H9 (cell line): ENCODE measurements around the gene TUBA8. TPM values are rescaled to one million over a fixed set of nuclear protein-coding genes. Genes with fewer than 3 reads are reported as not detected.
"Not testable (repeated sequence)": the region's sequence is repeated elsewhere in the genome, so short reads cannot be mapped to it uniquely, and the experiment has no call there.

Experiments
- DNase-seq: peaks from one replicate; pipeline ENCODE4 v3.0.0-alpha.2; 2017
- H2AFZ ChIP-seq: one replicate; pipeline ENCODE4 v1.6.1; 2013; ENCODE audit warnings: mild to moderate bottlenecking, low read length, control low read depth, moderate library complexity
- H2AK5ac ChIP-seq: 2 replicates; pipeline ENCODE4 v1.6.1; 2013; ENCODE audit warnings: low read length, control low read depth, mixed read lengths; ENCODE audit not compliant: insufficient read length
- H2BK120ac ChIP-seq: one replicate; pipeline ENCODE4 v1.6.1; 2013; ENCODE audit warnings: low read depth, mild to moderate bottlenecking, low read length, control low read depth, inconsistent platforms; ENCODE audit not compliant: poor library complexity, severe bottlenecking
- H2BK12ac ChIP-seq: 2 replicates; pipeline ENCODE4 v1.6.1; 2013; ENCODE audit warnings: low read length, control low read depth, mixed read lengths, low read depth; ENCODE audit not compliant: insufficient read length
- H2BK15ac ChIP-seq: 2 replicates; pipeline ENCODE4 v1.6.1; 2013; ENCODE audit warnings: low read depth, low read length, control low read depth
- H2BK20ac ChIP-seq: one replicate; pipeline ENCODE4 v1.6.1; 2013; ENCODE audit warnings: low read depth, mild to moderate bottlenecking, low read length, control low read depth, inconsistent platforms; ENCODE audit not compliant: poor library complexity, severe bottlenecking
- H2BK5ac ChIP-seq: 2 replicates; pipeline ENCODE4 v1.6.1; 2013; ENCODE audit warnings: low read length, control low read depth, mixed read lengths; ENCODE audit not compliant: insufficient read length
- H3K14ac ChIP-seq: 2 replicates; pipeline ENCODE4 v1.6.1; 2013; ENCODE audit warnings: low read length, control low read depth; ENCODE audit not compliant: insufficient read depth
- H3K18ac ChIP-seq: 2 replicates; pipeline ENCODE4 v1.6.1; 2013; ENCODE audit warnings: low read depth, mild to moderate bottlenecking, mixed read lengths, low read length, control low read depth; ENCODE audit not compliant: insufficient read length
- H3K23ac ChIP-seq: 2 replicates; pipeline ENCODE4 v1.6.1; 2013; ENCODE audit warnings: low read length, control low read depth, mixed read lengths, low read depth; ENCODE audit not compliant: insufficient read length
- H3K23me2 ChIP-seq: 2 replicates; pipeline ENCODE4 v1.6.1; 2013; ENCODE audit warnings: low read depth, mild to moderate bottlenecking, mixed read lengths, low read length, control low read depth; ENCODE audit not compliant: insufficient read length, poor library complexity, severe bottlenecking
- H3K27ac ChIP-seq: 2 replicates; pipeline ENCODE4 v1.5.1; 2013; ENCODE audit warnings: low read length, control low read depth, mixed read lengths, low read depth; ENCODE audit not compliant: insufficient read length
- H3K27me3 ChIP-seq: 2 replicates; pipeline ENCODE4 v1.6.1; 2013; ENCODE audit warnings: low read length, control low read depth, inconsistent platforms; ENCODE audit not compliant: insufficient read depth
- H3K4ac ChIP-seq: 2 replicates; pipeline ENCODE4 v1.6.1; 2013; ENCODE audit warnings: low read depth, mild to moderate bottlenecking, control low read depth, inconsistent platforms, low read length, moderate library complexity
- H3K4me1 ChIP-seq: 2 replicates; pipeline ENCODE4 v1.6.1; 2013; ENCODE audit warnings: low read length, control low read depth, inconsistent platforms; ENCODE audit not compliant: insufficient read depth
- H3K4me2 ChIP-seq: 2 replicates; pipeline ENCODE4 v1.6.1; 2013; ENCODE audit warnings: low read length, control low read depth, mixed read lengths; ENCODE audit not compliant: insufficient read length, insufficient read depth
- H3K56ac ChIP-seq: 2 replicates; pipeline ENCODE4 v1.6.1; 2013; ENCODE audit warnings: low read depth, mild to moderate bottlenecking, mixed read lengths, low read length, control low read depth; ENCODE audit not compliant: insufficient read length
- H3K79me1 ChIP-seq: 2 replicates; pipeline ENCODE4 v1.6.1; 2013; ENCODE audit warnings: low read depth, mild to moderate bottlenecking, moderate library complexity, low read length, control low read depth, inconsistent platforms; ENCODE audit not compliant: insufficient read depth, poor library complexity, severe bottlenecking
- H3K79me2 ChIP-seq: 2 replicates; pipeline ENCODE4 v1.6.1; 2013; ENCODE audit warnings: low read length, control low read depth, inconsistent platforms; ENCODE audit not compliant: insufficient read depth
- H3K9ac ChIP-seq: 2 replicates; pipeline ENCODE4 v1.6.1; 2013; ENCODE audit warnings: low read length, control low read depth, mixed read lengths; ENCODE audit not compliant: insufficient read length; ENCODE audit errors: extremely low read depth
- H3K9me3 ChIP-seq: one replicate; pipeline ENCODE4 v1.6.1; 2013; ENCODE audit warnings: low read depth, low read length, inconsistent platforms; ENCODE audit not compliant: control insufficient read depth
- H3T11ph ChIP-seq: one replicate; pipeline ENCODE4 v1.6.1; 2013; ENCODE audit warnings: mild to moderate bottlenecking, low read length, control low read depth, inconsistent platforms
- H4K20me1 ChIP-seq: one replicate; pipeline ENCODE4 v1.6.1; 2013; ENCODE audit not compliant: control insufficient read depth, insufficient read length, insufficient read depth
- H4K5ac ChIP-seq: 2 replicates; pipeline ENCODE4 v1.6.1; 2013; ENCODE audit warnings: low read depth, mild to moderate bottlenecking, mixed read lengths, low read length, control low read depth; ENCODE audit not compliant: insufficient read length
- H4K8ac ChIP-seq: replicated peaks from 2 replicates; pipeline ENCODE4 v1.6.1; 2013; ENCODE audit warnings: low read length, control low read depth, mixed read lengths, low read depth; ENCODE audit not compliant: insufficient read length
- H4K91ac ChIP-seq: 2 replicates; pipeline ENCODE4 v1.6.1; 2013; ENCODE audit warnings: low read depth, mild to moderate bottlenecking, moderate library complexity, mixed read lengths, low read length, control low read depth; ENCODE audit not compliant: insufficient read length
- H3K27ac Mint-ChIP-seq, 3 experiments: 2 replicates in 2 of 3; 3 replicates in 1 of 3; pipeline ENCODE4 v1.8.0; 2020 to 2021; ENCODE audit warnings: mixed read lengths in 3 of 3, mild to moderate bottlenecking in 1 of 3, moderate library complexity in 1 of 3
- H3K27me3 Mint-ChIP-seq: 2 replicates; pipeline ENCODE4 v1.8.0; 2021; ENCODE audit warnings: low read depth, mild to moderate bottlenecking, moderate library complexity, mixed read lengths
- H3K36me3 Mint-ChIP-seq, 3 experiments: 2 replicates in 2 of 3; 3 replicates in 1 of 3; pipeline ENCODE4 v1.8.0; 2020 to 2021; ENCODE audit warnings: low read depth in 3 of 3, mixed read lengths in 3 of 3; ENCODE audit not compliant: insufficient read depth in 1 of 3
- H3K4me1 Mint-ChIP-seq, 2 experiments: 2 replicates each; pipeline ENCODE4 v1.8.0; 2020; ENCODE audit warnings: mixed read lengths in 2 of 2
- H3K4me3 Mint-ChIP-seq, 2 experiments: 2 replicates in 1 of 2; 3 replicates in 1 of 2; pipeline ENCODE4 v1.8.0; 2020 to 2021; ENCODE audit warnings: mild to moderate bottlenecking in 2 of 2, mixed read lengths in 2 of 2, moderate library complexity in 1 of 2
- H3K9me3 Mint-ChIP-seq, 2 experiments: 2 replicates in 1 of 2; 3 replicates in 1 of 2; pipeline ENCODE4 v1.8.0; 2020; ENCODE audit warnings: mild to moderate bottlenecking in 2 of 2, mixed read lengths in 2 of 2, moderate library complexity in 1 of 2
- WGBS: extraction: QIAGEN DNeasy Blood & Tissue Kit; methylation state at CpG from one replicate; pipeline ENCODE4 v1.1.7; 2013; ENCODE audit warnings: missing lambda C conversion rate, low lambda C conversion rate, mixed read lengths; ENCODE audit not compliant: insufficient read length; ENCODE audit errors: extremely low coverage; 5-methylcytosine and 5-hydroxymethylcytosine counted together
- total RNA-seq: library from RNA; stranded (reverse); gene quantifications from 2 replicates; pipeline ENCODE4 v1.2.1, GENCODE V29; 2021

Gene TUBA8
- total RNA-seq, 1 experiment from 2014 or later = 2.0 TPM

- not testable (repeated sequence) for H2BK15ac ChIP-seq, H2BK5ac ChIP-seq, H2BK120ac ChIP-seq, H4K8ac ChIP-seq, DNase-seq, H2AFZ ChIP-seq, H3K4me3 Mint-ChIP-seq, H3K23me2 ChIP-seq, H3K79me1 ChIP-seq, H3K14ac ChIP-seq, H3K4ac ChIP-seq, H3K9me3 ChIP-seq, H3K4me1 ChIP-seq, H3K9ac ChIP-seq, H3K4me2 ChIP-seq, H3K27ac ChIP-seq, H3K18ac ChIP-seq, H4K5ac ChIP-seq, H2BK20ac ChIP-seq, H2AK5ac ChIP-seq, H3K27ac Mint-ChIP-seq, H3K79me2 ChIP-seq, H4K20me1 ChIP-seq, H4K91ac ChIP-seq, H3K56ac ChIP-seq, H3T11ph ChIP-seq, H3K23ac ChIP-seq, H2BK12ac ChIP-seq
- Mint-ChIP-seq H3K9me3 (peaks cover 18 to 29% of the 10 kb centered on the region in 2 experiments), H3K27me3 (peaks cover 62% of the 10 kb centered on the region), H3K36me3 (peaks cover 6 to 14% (median 9%) of the 10 kb centered on the region in 3 experiments), H3K4me1 (peaks cover 11 to 13% of the 10 kb centered on the region in 2 experiments)
- H3K27me3 ChIP-seq = peaks cover 10% of the 10 kb centered on the region
- no CpG with 5 or more reads among the region's 4 CpGs for WGBS
Measured at GRCh38 chr22:18106550-18107341, 3.9 kb upstream of the TUBA8 start.
